CD4-positive, alpha-beta T cell (primary cell): ENCODE data around the gene ATP6V1G3. TPM values are rescaled to one million over a fixed set of nuclear protein-coding genes. Genes with fewer than 3 reads are reported as not detected.

Experiments
- ATAC-seq: fragments of 200-7000 bp; cut with Tn5 transposase; one replicate; pipeline ENCODE4 v1.10.0; 2022; ENCODE audit warnings: mild to moderate bottlenecking; ENCODE audit not compliant: poor library complexity
- CTCF ChIA-PET: fragments of 350-600 bp; sonication (Branson Sonifier 250); formaldehyde crosslinking; loops from one replicate; lab custom pipeline; 2021; ENCODE audit warnings: antibody characterized with exemption, inconsistent platforms; lab: Charles Lee
- POLR2A ChIA-PET: fragments of 350-600 bp; sonication (Branson Sonifier 250); formaldehyde crosslinking; loops from one replicate; lab custom pipeline; 2021; ENCODE audit warnings: antibody characterized with exemption, inconsistent platforms; lab: Charles Lee
- DNase-seq, 14 experiments: peaks; one replicate each; pipeline ENCODE4 v3.0.0-alpha.2; 2013 to 2020; ENCODE audit warnings: mixed read lengths in 2 of 14
- H3K27ac ChIP-seq, 2 donors: one replicate each; pipeline versions ENCODE4 v1.5.1 to v1.7.0; 2013; ENCODE audit warnings: low read length in 2 of 2, low read depth in 1 of 2, mild to moderate bottlenecking in 1 of 2
- H3K27me3 ChIP-seq, 2 experiments: 1 replicate in 1 of 2; 2 replicates in 1 of 2; pipeline versions ENCODE4 v1.6.1 to v1.7.0; 2013; ENCODE audit warnings: low read length in 2 of 2, control low read depth in 1 of 2, mild to moderate bottlenecking in 1 of 2, moderate library complexity in 1 of 2; ENCODE audit not compliant: insufficient read depth in 2 of 2, control insufficient read depth in 1 of 2
- H3K36me3 ChIP-seq: one replicate; pipeline ENCODE4 v1.6.1; 2013; ENCODE audit warnings: low read length, control low read depth; ENCODE audit not compliant: insufficient read depth
- H3K4me1 ChIP-seq: one replicate; pipeline ENCODE4 v1.6.1; 2013; ENCODE audit warnings: low read length, control low read depth; ENCODE audit not compliant: insufficient read depth
- H3K4me3 ChIP-seq: one replicate; pipeline ENCODE4 v1.5.1; 2013; ENCODE audit warnings: mild to moderate bottlenecking, low read length, moderate library complexity
- H3K9me3 ChIP-seq, 2 experiments: 1 replicate in 1 of 2; 2 replicates in 1 of 2; pipeline versions ENCODE4 v1.6.1 to v1.7.0; 2013; ENCODE audit warnings: low read length in 2 of 2, mild to moderate bottlenecking in 2 of 2, control low read depth in 1 of 2, moderate library complexity in 1 of 2; ENCODE audit not compliant: control insufficient read depth in 1 of 2, insufficient read depth in 1 of 2
- H3K27ac Mint-ChIP-seq: one replicate; pipeline ENCODE4 v1.8.0; 2020; ENCODE audit warnings: mixed read lengths
- H3K27me3 Mint-ChIP-seq: one replicate; pipeline ENCODE4 v1.8.0; 2021; ENCODE audit warnings: mixed read lengths
- H3K36me3 Mint-ChIP-seq: one replicate; pipeline ENCODE4 v1.8.0; 2021; ENCODE audit warnings: low read depth, mixed read lengths
- H3K4me1 Mint-ChIP-seq: one replicate; pipeline ENCODE4 v1.8.0; 2021; ENCODE audit warnings: low read depth, mixed read lengths
- H3K4me3 Mint-ChIP-seq: one replicate; pipeline ENCODE4 v1.8.0; 2020; ENCODE audit warnings: mild to moderate bottlenecking, mixed read lengths
- H3K9me3 Mint-ChIP-seq: one replicate; pipeline ENCODE4 v1.8.0; 2020; ENCODE audit warnings: mixed read lengths
- intact Hi-C, 2 experiments: fragments of 100-400 bp; cut with DNase I in 1 of 2; cut with micrococcal nuclease in 1 of 2; formaldehyde crosslinking; loops; one replicate each; pipeline versions ENCODE4 v1.15.1 to v1.9.0; 2023 to 2025; cut with DNase I, micrococcal nuclease
- total RNA-seq, 174 experiments: library from RNA in 2 of 174; stranded (reverse) in 2 of 174; gene quantifications; one replicate each; pipeline ENCODE4 v1.2.3 and lab custom pipeline; 2021 to 2026
- TF ChIP-seq, protein P1 (sequence below): fragments of 200-600 bp; IDR thresholded peaks from one replicate; pipeline ENCODE4 v1.8.0; 2022; ENCODE audit warnings: antibody characterized with exemption, mild to moderate bottlenecking

The ATP6V1G3 gene
- total RNA-seq, 2 experiments from 2014 or later, result not detected

DNA sequence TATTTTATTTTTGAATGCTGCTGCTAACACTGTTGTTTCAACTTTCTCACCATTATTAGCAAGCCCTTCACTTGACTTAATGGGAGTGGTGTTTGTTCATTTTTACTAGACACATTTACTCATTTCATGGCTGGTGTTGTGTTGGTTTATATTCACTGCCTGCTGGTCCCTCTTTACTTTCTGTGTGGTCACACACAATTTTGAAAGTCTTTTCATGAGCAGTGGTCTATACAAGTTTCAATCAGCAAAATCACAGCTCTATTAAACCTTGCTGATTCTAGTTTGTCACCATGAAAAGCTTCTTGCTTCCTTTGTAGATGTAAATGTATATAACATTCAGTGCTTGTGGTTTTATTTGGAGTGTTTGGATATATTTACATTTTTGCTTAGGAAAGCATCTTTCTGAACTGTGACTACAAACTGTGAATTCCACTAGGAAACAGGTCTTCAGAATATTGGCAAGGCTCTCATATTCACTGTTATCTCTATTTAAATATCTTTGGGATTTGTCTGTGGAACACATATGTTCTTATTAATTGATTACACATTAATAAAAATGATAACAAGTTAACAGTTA, 22.8 kb downstream of the ATP6V1G3 start:
- Mint-ChIP-seq H3K4me3 (no peak overlapping the region), H3K36me3 (no peaks in the 10 kb centered on the region), H3K9me3 (no peaks in the 10 kb centered on the region), H3K27me3 (no peaks in the 10 kb centered on the region), H3K4me1 (peaks cover 67% of the 10 kb centered on the region), H3K27ac (no peak overlapping the region)
- H3K4me3 ChIP-seq, result no peak overlapping the region
- TF ChIP-seq, protein P1, sequence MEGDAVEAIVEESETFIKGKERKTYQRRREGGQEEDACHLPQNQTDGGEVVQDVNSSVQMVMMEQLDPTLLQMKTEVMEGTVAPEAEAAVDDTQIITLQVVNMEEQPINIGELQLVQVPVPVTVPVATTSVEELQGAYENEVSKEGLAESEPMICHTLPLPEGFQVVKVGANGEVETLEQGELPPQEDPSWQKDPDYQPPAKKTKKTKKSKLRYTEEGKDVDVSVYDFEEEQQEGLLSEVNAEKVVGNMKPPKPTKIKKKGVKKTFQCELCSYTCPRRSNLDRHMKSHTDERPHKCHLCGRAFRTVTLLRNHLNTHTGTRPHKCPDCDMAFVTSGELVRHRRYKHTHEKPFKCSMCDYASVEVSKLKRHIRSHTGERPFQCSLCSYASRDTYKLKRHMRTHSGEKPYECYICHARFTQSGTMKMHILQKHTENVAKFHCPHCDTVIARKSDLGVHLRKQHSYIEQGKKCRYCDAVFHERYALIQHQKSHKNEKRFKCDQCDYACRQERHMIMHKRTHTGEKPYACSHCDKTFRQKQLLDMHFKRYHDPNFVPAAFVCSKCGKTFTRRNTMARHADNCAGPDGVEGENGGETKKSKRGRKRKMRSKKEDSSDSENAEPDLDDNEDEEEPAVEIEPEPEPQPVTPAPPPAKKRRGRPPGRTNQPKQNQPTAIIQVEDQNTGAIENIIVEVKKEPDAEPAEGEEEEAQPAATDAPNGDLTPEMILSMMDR, result no peak
- no peaks in the 10 kb centered on the region for H3K36me3 ChIP-seq
- DNase-seq, result no peak
- ChIA-PET CTCF (interaction anchor here (1.5 kb wide), 1 partner anchor 271 kb away, joined by 3 read pairs; no protein-coding TSS in a partner anchor), POLR2A (interaction anchor here (0.6 kb wide), 1 partner anchor 139 kb away, joined by 3 read pairs; no protein-coding TSS in a partner anchor)
- peaks cover 16% of the 10 kb centered on the region for H3K4me1 ChIP-seq
- no peak overlapping the region for H3K27ac ChIP-seq
- no peaks in the 10 kb centered on the region for H3K27me3 ChIP-seq
- intact Hi-C loops, result loop anchor here in 1 of 2 experiments (5.0 to 10.0 kb wide), 2 partner anchors 185 to 427 kb away; no protein-coding TSS in a partner anchor
- ATAC-seq, result no peak
- H3K9me3 ChIP-seq, result no peaks in the 10 kb centered on the region

DNA sequence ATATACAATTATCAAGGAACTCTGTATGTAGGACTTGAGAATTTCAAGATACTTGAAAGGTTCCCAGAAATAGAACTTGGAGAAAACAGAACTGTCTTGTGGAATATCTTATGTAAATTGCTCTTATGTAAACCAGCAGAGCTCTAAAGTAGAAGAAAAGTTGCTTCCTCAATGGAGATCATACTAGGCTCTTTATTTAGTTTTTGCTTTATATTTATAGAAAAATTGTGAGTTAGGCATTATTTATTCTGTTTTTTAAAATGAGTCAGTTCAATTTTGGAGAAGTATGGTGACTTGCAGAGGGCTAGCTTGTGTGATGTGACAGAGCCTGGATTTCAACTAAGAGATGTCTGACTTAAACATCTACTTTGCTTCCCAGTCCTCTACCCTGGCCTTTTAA, 40.4 kb downstream of the ATP6V1G3 start:
- Mint-ChIP-seq H3K9me3 (peaks cover 8% of the 10 kb centered on the region), H3K36me3 (no peaks in the 10 kb centered on the region), H3K4me3 (no peak overlapping the region), H3K27me3 (no peaks in the 10 kb centered on the region), H3K27ac (no peak overlapping the region), H3K4me1 (no peaks in the 10 kb centered on the region)
- ATAC-seq (no peak), DNase-seq (no peak)
- no peaks in the 10 kb centered on the region for H3K36me3 ChIP-seq
- no peak overlapping the region for H3K4me3 ChIP-seq
- CTCF ChIA-PET, result no interaction called here
- no peaks in the 10 kb centered on the region for H3K9me3 ChIP-seq
- H3K27me3 ChIP-seq, result no peaks in the 10 kb centered on the region
- TF ChIP-seq, protein P1, result no peak
- POLR2A ChIA-PET, result no interaction called here
- intact Hi-C loops, result no loop called here
- H3K27ac ChIP-seq, result no peak overlapping the region
- H3K4me1 ChIP-seq, result no peaks in the 10 kb centered on the region

DNA sequence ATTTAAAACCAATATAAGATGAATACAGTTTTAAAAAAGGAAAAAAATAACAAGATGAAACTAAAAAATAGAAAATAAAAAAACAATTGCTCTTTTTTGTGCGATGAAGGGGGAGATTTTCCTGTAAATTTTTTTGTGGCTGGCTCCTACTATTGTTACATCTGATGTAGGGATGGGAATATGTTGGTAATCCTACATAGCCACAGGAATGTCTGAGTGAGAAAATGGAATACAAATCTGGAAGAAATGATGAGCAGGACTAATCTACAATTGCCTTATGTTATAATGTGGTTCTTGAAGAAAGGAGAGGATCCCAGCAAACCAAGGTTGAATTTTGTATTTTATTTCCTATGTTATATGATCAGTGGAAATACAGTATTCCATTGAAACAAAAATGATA, 40.9 kb downstream of the ATP6V1G3 start:
- ATAC-seq (no peak), DNase-seq (no peak)
- TF ChIP-seq, protein P1, result no peak
- Histone ChIP-seq H3K27me3 (no peaks in the 10 kb centered on the region), H3K36me3 (no peaks in the 10 kb centered on the region), H3K9me3 (peaks cover 0 to 5% of the 10 kb centered on the region in 2 experiments), H3K4me1 (no peaks in the 10 kb centered on the region), H3K4me3 (no peak overlapping the region), H3K27ac (no peak overlapping the region)
- Mint-ChIP-seq H3K9me3 (peaks cover 8% of the 10 kb centered on the region), H3K27ac (no peak overlapping the region), H3K36me3 (no peaks in the 10 kb centered on the region), H3K4me3 (no peak overlapping the region), H3K4me1 (no peaks in the 10 kb centered on the region), H3K27me3 (no peaks in the 10 kb centered on the region)
- POLR2A ChIA-PET, result interaction anchor here (1.2 kb wide), 1 partner anchor 14 kb away, joined by 3 read pairs; no protein-coding TSS in a partner anchor
- CTCF ChIA-PET, result no interaction called here
- intact Hi-C loops, result no loop called here
